Measurements from ENCODE around the gene PAPPA2. TPM values are rescaled to one million over a fixed set of nuclear protein-coding genes. Genes with fewer than 3 reads are reported as not detected.

Gene PAPPA2
- total and polyA plus RNA-seq, 10 of the 15 experiments (the other 5 are each of a cell fraction or from before 2014, with no cell fraction given), result under 0.01 to 0.06 (median 0.03) TPM; not detected in 7

DNA sequence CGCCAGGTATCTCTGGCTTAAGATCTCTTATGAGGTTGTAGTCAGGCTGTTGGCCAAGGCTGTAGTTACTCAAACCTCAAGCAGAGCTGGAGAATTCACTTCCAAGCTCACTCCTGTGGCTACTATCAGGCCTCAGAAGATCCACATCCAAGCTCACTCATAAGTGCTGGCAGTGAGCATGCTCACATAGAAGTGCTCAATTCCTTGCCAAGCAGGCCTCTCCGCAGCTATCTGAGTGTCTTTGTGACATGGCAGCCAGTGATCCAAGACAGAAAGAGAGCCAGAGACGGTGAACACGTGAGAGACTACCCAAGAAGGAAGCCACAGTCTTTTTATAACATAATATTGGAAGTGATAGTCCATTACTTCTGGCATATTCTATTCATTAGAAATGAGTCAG is 278.2 kb downstream of the PAPPA2 start:
- Histone ChIP-seq H3K79me2 (ENCODE audit: control insufficient read depth, insufficient read depth, low read length) (no peaks in the 10 kb centered on the region), H3K4me2 (ENCODE audit: control insufficient read depth, insufficient read depth) (no peak overlapping the region), H3K27ac (ENCODE audit: control insufficient read depth, insufficient read depth) (no peak overlapping the region), H3K9me3 (replicated peaks; ENCODE audit: control insufficient read depth, insufficient read depth, low read length) (no peaks in the 10 kb centered on the region), H3K36me3 (ENCODE audit: control insufficient read depth in 2 of 2, insufficient read depth in 2 of 2, low read length in 1 of 2) (no peaks in the 10 kb centered on the region), H3K9ac (ENCODE audit: control insufficient read depth, insufficient read depth, low read length) (no peak overlapping the region), H3K4me3 (no peak overlapping the region), H3K4me1 (ENCODE audit: control insufficient read depth, insufficient read depth, low read length) (no peaks in the 10 kb centered on the region), H3K27me3 (replicated peaks in 1 of 2; ENCODE audit: control insufficient read depth in 2 of 2, insufficient read depth in 2 of 2, low read length in 1 of 2) (no peaks in the 10 kb centered on the region), H2AFZ (ENCODE audit: control insufficient read depth, low read depth, low read length) (no peak overlapping the region), H4K20me1 (ENCODE audit: control insufficient read depth, insufficient read depth) (no peaks in the 10 kb centered on the region)
- intact Hi-C loops (cut with micrococcal nuclease; ENCODE audit: unreplicated experiment) (no loop called here), in situ Hi-C loops (cut with MboI) (no loop called here)
- DNase-seq (ENCODE audit: low read depth, low spot score), result no peak
- 0% methylated on average over 4 of the region's 4 CpGs for WGBS (ENCODE audit: insufficient coverage, insufficient replicate concordance, low lambda C conversion rate, missing lambda C conversion rate)
- no peak for ATAC-seq
- TF ChIP-seq SMARCA5 (IDR thresholded peaks at IDR 0.05), result no peak
- TF ChIP-seq TBL1XR1 (IDR thresholded peaks at IDR 0.05; ENCODE audit: low read depth, low read length), result no peak
- FAIRE-seq, result no peak
- POLR2A ChIA-PET, result no interaction called here
- BruUV-seq (replicated peaks), result no TSS peak
- RAD21 ChIA-PET (ENCODE audit: unreplicated experiment), result no interaction called here
- CTCF ChIA-PET, result interaction anchor here (1.2 kb wide), 1 partner anchor 9 kb away, joined by 4 read pairs; no protein-coding TSS in a partner anchor
- SMC1A ChIA-PET (ENCODE audit: uncharacterized antibody, unreplicated experiment), result no interaction called here

DNA sequence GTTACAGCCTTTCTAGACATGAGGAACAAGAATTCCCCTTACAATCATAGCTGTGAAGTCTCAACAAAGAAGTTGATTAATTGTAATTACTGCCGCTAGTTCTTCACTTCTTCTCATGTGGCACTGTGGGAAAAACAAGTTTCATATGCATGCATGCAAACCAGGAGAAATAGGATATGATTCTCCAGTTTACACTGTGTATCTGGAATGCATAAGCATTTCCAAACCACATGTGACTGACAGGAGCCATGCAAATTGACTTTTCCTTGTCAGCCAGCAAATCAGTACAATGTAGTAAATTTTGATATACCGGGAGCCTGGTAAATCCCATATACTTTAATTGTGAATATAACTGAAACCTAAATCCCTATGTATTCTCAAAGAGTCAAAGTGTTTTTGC is 279.3 kb downstream of the PAPPA2 start:
- TF ChIP-seq NFYB (IDR thresholded peaks at IDR 0.05; ENCODE audit: insufficient read depth, low read depth, low read length) (no peak), NBN (IDR thresholded peaks at IDR 0.05) (no peak), PAX5 (IDR thresholded peaks at IDR 0.05; ENCODE audit: borderline replicate concordance, low read depth, low read length) (no peak), ASH2L (IDR thresholded peaks at IDR 0.05; ENCODE audit: borderline replicate concordance, low read depth) (no peak)
- in situ Hi-C loops (cut with MboI) (no loop called here), intact Hi-C loops (cut with micrococcal nuclease; ENCODE audit: unreplicated experiment) (no loop called here)
- POLR2A ChIA-PET, result no interaction called here
- WGBS (ENCODE audit: insufficient coverage, insufficient replicate concordance, low lambda C conversion rate, missing lambda C conversion rate), result 73% methylated on average over 2 of the region's 2 CpGs
- H3K9me3 ChIP-seq (replicated peaks; ENCODE audit: control insufficient read depth, insufficient read depth, low read length), result no peaks in the 10 kb centered on the region
- no peaks in the 10 kb centered on the region for H3K27me3 ChIP-seq (replicated peaks in 1 of 2; ENCODE audit: control insufficient read depth in 2 of 2, insufficient read depth in 2 of 2, low read length in 1 of 2)
- ATAC-seq, result no peak
- no peak overlapping the region for H3K27ac ChIP-seq (ENCODE audit: control insufficient read depth, insufficient read depth)
- CTCF ChIA-PET, result no interaction called here
- RAD21 ChIA-PET (ENCODE audit: unreplicated experiment), result no interaction called here
- H3K4me3 ChIP-seq, result no peak overlapping the region
- SMC1A ChIA-PET (ENCODE audit: uncharacterized antibody, unreplicated experiment), result no interaction called here
- DNase-seq (ENCODE audit: low read depth, low spot score), result no peak
- no peak overlapping the region for H3K9ac ChIP-seq (ENCODE audit: control insufficient read depth, insufficient read depth, low read length)
- H2AFZ ChIP-seq (ENCODE audit: control insufficient read depth, low read depth, low read length), result no peak overlapping the region
- no peak overlapping the region for H3K4me2 ChIP-seq (ENCODE audit: control insufficient read depth, insufficient read depth)
- BruUV-seq (replicated peaks), result no TSS peak
- no peak for FAIRE-seq
- no peaks in the 10 kb centered on the region for H4K20me1 ChIP-seq (ENCODE audit: control insufficient read depth, insufficient read depth)
- no peaks in the 10 kb centered on the region for H3K36me3 ChIP-seq (ENCODE audit: control insufficient read depth in 2 of 2, insufficient read depth in 2 of 2, low read length in 1 of 2)
- H3K4me1 ChIP-seq (ENCODE audit: control insufficient read depth, insufficient read depth, low read length), result no peaks in the 10 kb centered on the region
- H3K79me2 ChIP-seq (ENCODE audit: control insufficient read depth, insufficient read depth, low read length), result no peaks in the 10 kb centered on the region
